ENCODE measurements around the gene PSMD9.
"Not testable (repeated sequence)": the region's sequence is repeated elsewhere in the genome, so short reads cannot be mapped to it uniquely, and the experiment has no call there.

PSMD9 gene

GRCh38 chr12:121921066-121921465 lies 32.5 kb downstream of the PSMD9 start:
- no peak for DNase-seq (ENCODE audit: low read depth in 2 of 2)

- DNase-seq (ENCODE audit: low read depth in 2 of 2): peak in 1 of 2 experiments; percentile 52
Measured at GRCh38 chr12:121925358-121925695, 36.7 kb downstream of the PSMD9 start.

- no peak for DNase-seq (ENCODE audit: low read depth in 2 of 2)
Measured at GRCh38 chr12:121926874-121927706, 38.5 kb downstream of the PSMD9 start.

GRCh38 chr12:121927813-121928212 lies 39.2 kb downstream of the PSMD9 start:
- DNase-seq (ENCODE audit: low read depth in 2 of 2): no peak

GRCh38 chr12:121929545-121929944 lies 41.0 kb downstream of the PSMD9 start:
- DNase-seq (ENCODE audit: low read depth in 2 of 2): not testable (repeated sequence)

- no peak for DNase-seq (ENCODE audit: low read depth in 2 of 2)
Measured at GRCh38 chr12:121930862-121931261, 42.3 kb downstream of the PSMD9 start.

- DNase-seq (ENCODE audit: low read depth in 2 of 2): no peak
Measured at GRCh38 chr12:121932176-121932536, 43.6 kb downstream of the PSMD9 start.

GRCh38 chr12:121932914-121933521 lies 44.4 kb downstream of the PSMD9 start:
- DNase-seq (ENCODE audit: low read depth in 2 of 2): no peak

- DNase-seq (ENCODE audit: low read depth in 2 of 2): no peak
Measured at GRCh38 chr12:121933522-121934308, 45.1 kb downstream of the PSMD9 start.

GRCh38 chr12:121934309-121934664 lies 45.7 kb downstream of the PSMD9 start:
- no peak for DNase-seq (ENCODE audit: low read depth in 2 of 2)

- no peak for DNase-seq (ENCODE audit: low read depth in 2 of 2)
Measured at GRCh38 chr12:121937654-121938053, 49.1 kb downstream of the PSMD9 start.

GRCh38 chr12:121939186-121939585 lies 50.6 kb downstream of the PSMD9 start:
- DNase-seq (ENCODE audit: low read depth in 2 of 2): no peak

- no peak for DNase-seq (ENCODE audit: low read depth in 2 of 2)
Measured at GRCh38 chr12:121939992-121940766, 51.6 kb downstream of the PSMD9 start.

GRCh38 chr12:121942145-121942718 lies 53.6 kb downstream of the PSMD9 start:
- DNase-seq (ENCODE audit: low read depth in 2 of 2): peak in 1 of 2 experiments; percentile 49

- no peak for DNase-seq (ENCODE audit: low read depth in 2 of 2)
Measured at GRCh38 chr12:121943926-121944325, 55.3 kb downstream of the PSMD9 start.

GRCh38 chr12:121946313-121947025 lies 57.9 kb downstream of the PSMD9 start:
- no peak for DNase-seq (ENCODE audit: low read depth in 2 of 2)

GRCh38 chr12:121947981-121948380 lies 59.4 kb downstream of the PSMD9 start:
- DNase-seq (ENCODE audit: low read depth in 2 of 2): no peak

GRCh38 chr12:121949648-121950397 lies 61.2 kb downstream of the PSMD9 start:
- DNase-seq (ENCODE audit: low read depth in 2 of 2): peak; percentile 70 to 71

- no peak for DNase-seq (ENCODE audit: low read depth in 2 of 2)
Measured at GRCh38 chr12:121953117-121953692, 64.6 kb downstream of the PSMD9 start.

- no peak for DNase-seq (ENCODE audit: low read depth in 2 of 2)
Measured at GRCh38 chr12:121953695-121954094, 65.1 kb downstream of the PSMD9 start.
